Epidermal melanocyte (primary cell): ENCODE data around the gene SEH1L.
"Not testable (repeated sequence)": the region's sequence is repeated elsewhere in the genome, so short reads cannot be mapped to it uniquely, and the experiment has no call there.

Experiments
- DNase-seq: peaks from one replicate; pipeline ENCODE4 v3.0.0; 2011; ENCODE audit warnings: low spot score; ENCODE audit not compliant: insufficient read length

SEH1L gene

GRCh38 chr18:12943215-12943614 is 4.6 kb upstream of the SEH1L start:
- DNase-seq, result no peak

GRCh38 chr18:12944709-12945108 is 3.1 kb upstream of the SEH1L start:
- no peak for DNase-seq

- DNase-seq, result peak; percentile 37
Observed at GRCh38 chr18:12946549-12947284, 1.1 kb upstream of the SEH1L start.

- DNase-seq, result peak; percentile 51
Observed at GRCh38 chr18:12948050-12948804, 416 bp downstream of the SEH1L start.

GRCh38 chr18:12958478-12958877 is 10.7 kb downstream of the SEH1L start:
- DNase-seq, result no peak

- no peak for DNase-seq
Observed at GRCh38 chr18:12960395-12960794, 12.6 kb downstream of the SEH1L start.

- DNase-seq, result no peak
Observed at GRCh38 chr18:12960853-12961397, 13.1 kb downstream of the SEH1L start.

- DNase-seq, result no peak
Observed at GRCh38 chr18:12963069-12963468, 15.3 kb downstream of the SEH1L start.

- DNase-seq, result no peak
Observed at GRCh38 chr18:12968115-12968514, 20.3 kb downstream of the SEH1L start.

- DNase-seq, result no peak
Observed at GRCh38 chr18:12968619-12969018, 20.8 kb downstream of the SEH1L start.

- DNase-seq, result no peak
Observed at GRCh38 chr18:12973562-12974213, 25.9 kb downstream of the SEH1L start.

- DNase-seq, result no peak
Observed at GRCh38 chr18:12975488-12975887, 27.7 kb downstream of the SEH1L start.

GRCh38 chr18:12976305-12976704 is 28.5 kb downstream of the SEH1L start:
- DNase-seq, result no peak

GRCh38 chr18:12980065-12980464 is 32.3 kb downstream of the SEH1L start:
- not testable (repeated sequence) for DNase-seq

GRCh38 chr18:12989397-12990122 is 41.7 kb downstream of the SEH1L start:
- no peak for DNase-seq

GRCh38 chr18:12990123-12990475 is 42.3 kb downstream of the SEH1L start:
- no peak for DNase-seq

- no peak for DNase-seq
Observed at GRCh38 chr18:12990641-12990966, 42.8 kb downstream of the SEH1L start.

- peak; percentile 73 for DNase-seq
Observed at GRCh38 chr18:12990967-12991820, 43.4 kb downstream of the SEH1L start, which contains the start of gene CEP192. Gene CEP192 (plus strand): TSS chr18:12991362. CDS start chr18:12999425, 8,063 bp downstream.

- DNase-seq, result no peak
Observed at GRCh38 chr18:12991821-12992179, 44.0 kb downstream of the SEH1L start.

GRCh38 chr18:12993439-12993838 is 45.6 kb downstream of the SEH1L start:
- no peak for DNase-seq

- no peak for DNase-seq
Observed at GRCh38 chr18:12995424-12995823, 47.6 kb downstream of the SEH1L start.
